HepG2 (cell line): ENCODE data around the gene DLG2.

Experiments
- IKZF1 ChIP-seq: fragments of 450-650 bp; IDR thresholded peaks from 2 replicates; pipeline ENCODE4 v1.7.1; 2016
- SMC3 ChIP-seq: IDR thresholded peaks from 2 replicates; pipeline ENCODE4 v1.6.1; 2011; ENCODE audit warnings: low read length, improper control_type of control experiment

GRCh38 chr11:84419616-84420015, 1207.5 kb downstream of the DLG2 start:
- TF ChIP-seq IKZF1 (no peak), SMC3 (no peak)
